Upper lobe of left lung (tissue), 4 donors: ENCODE measurements around the gene RUNX2.

Experiments used
- EP300 ChIP-seq, 4 donors: sonication (generic); formaldehyde crosslinking; IDR thresholded peaks; one replicate each; pipeline ENCODE4 v1.5.1; 2017; ENCODE audit warnings: antibody characterized with exemption in 4 of 4, control low read depth in 2 of 4
- POLR2A ChIP-seq, 4 donors: fragments of 450-650 bp; IDR thresholded peaks; one replicate each; pipeline ENCODE4 v1.5.1; 2016 to 2017; ENCODE audit warnings: antibody characterized with exemption in 4 of 4, mild to moderate bottlenecking in 2 of 4
- POLR2AphosphoS5 ChIP-seq, 2 donors: sonication (generic); formaldehyde crosslinking; IDR thresholded peaks; one replicate each; pipeline ENCODE4 v1.5.1; 2017; ENCODE audit warnings: antibody characterized with exemption in 2 of 2
- TF ChIP-seq, protein P1 (sequence below), 6 experiments: fragments of 450-650 bp in 4 of 6; fragments of 200-600 bp in 2 of 6; sonication (generic) in 2 of 6; IDR thresholded peaks; one replicate each; pipeline ENCODE4 v1.5.1; 2016 to 2019; ENCODE audit warnings: antibody characterized with exemption in 6 of 6

DNA sequence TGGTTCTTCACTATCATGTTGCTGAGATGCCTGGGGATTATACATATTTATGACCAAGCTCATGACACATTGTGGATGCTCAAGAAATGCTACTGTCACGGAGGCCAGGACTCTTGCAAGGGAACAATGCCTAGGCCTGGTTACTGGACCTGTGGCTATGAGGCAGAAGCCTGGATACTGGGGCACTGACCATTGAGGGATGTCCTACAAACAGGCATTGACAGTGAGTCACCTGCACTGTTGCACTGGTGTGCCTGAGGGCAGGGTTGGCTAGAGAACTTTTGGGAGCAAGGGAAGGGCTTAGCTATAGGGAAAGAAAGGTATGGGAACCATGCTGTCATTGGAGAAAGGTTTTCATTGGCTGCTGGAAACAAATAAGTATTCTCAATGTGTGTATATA is 362.7 kb downstream of the RUNX2 start:
- TF ChIP-seq, protein P1, sequence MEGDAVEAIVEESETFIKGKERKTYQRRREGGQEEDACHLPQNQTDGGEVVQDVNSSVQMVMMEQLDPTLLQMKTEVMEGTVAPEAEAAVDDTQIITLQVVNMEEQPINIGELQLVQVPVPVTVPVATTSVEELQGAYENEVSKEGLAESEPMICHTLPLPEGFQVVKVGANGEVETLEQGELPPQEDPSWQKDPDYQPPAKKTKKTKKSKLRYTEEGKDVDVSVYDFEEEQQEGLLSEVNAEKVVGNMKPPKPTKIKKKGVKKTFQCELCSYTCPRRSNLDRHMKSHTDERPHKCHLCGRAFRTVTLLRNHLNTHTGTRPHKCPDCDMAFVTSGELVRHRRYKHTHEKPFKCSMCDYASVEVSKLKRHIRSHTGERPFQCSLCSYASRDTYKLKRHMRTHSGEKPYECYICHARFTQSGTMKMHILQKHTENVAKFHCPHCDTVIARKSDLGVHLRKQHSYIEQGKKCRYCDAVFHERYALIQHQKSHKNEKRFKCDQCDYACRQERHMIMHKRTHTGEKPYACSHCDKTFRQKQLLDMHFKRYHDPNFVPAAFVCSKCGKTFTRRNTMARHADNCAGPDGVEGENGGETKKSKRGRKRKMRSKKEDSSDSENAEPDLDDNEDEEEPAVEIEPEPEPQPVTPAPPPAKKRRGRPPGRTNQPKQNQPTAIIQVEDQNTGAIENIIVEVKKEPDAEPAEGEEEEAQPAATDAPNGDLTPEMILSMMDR (IDR thresholded peaks at IDR 0.05) = no peak
- no peak for TF ChIP-seq POLR2AphosphoS5 (IDR thresholded peaks at IDR 0.05)
- TF ChIP-seq POLR2A (IDR thresholded peaks at IDR 0.05) = no peak
- TF ChIP-seq EP300 (IDR thresholded peaks at IDR 0.05) = no peak
